Activated T-helper 1 cell treated with Interleukin-2 at 50 U/mL for 16 hours (primary cell): ENCODE measurements around the gene IQCH.

ENCODE experiments used
- DNase-seq: peaks from one replicate; pipeline ENCODE4 v3.0.0-alpha.2; 2020; ENCODE audit warnings: low read depth

IQCH gene

DNA sequence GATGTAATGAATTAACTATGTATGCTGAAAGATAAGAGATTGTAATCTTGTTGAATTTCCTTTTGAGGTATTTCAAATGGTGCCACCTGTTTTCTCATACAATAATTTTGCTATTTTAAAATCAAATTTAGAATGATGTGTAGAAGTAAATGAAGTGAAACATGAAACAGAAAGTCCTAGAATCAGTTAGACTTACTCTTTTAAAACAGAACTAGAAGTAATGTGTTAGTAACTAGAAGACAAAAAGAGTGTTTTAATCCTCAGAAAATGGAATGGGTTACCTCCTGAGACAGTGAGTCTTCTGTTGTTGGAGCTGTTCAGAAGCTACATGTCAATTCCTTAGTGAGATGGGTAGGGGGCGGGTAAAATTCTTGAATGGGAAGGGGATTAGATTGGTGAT lies 279.8 kb downstream of the IQCH start:
- no peak for DNase-seq

DNA sequence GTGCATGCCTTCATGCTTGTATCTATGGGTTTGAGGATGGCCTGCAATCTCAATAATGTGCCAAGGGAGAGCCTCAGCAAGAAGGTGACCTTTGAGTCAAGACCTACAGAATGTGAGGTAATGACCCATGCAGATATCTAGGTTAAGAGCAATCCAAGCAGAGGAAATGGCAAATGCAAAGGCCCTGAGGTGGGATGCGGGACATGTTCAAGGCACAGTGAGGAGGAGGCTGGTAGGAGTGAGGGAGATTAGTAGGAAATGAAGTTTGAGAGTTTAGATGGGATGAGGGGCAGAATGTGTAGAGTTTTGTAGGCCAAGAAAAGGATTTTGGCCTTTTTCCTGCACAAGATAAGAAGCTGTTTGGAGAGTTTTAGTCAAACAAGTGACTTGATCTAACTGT lies 283.2 kb downstream of the IQCH start:
- no peak for DNase-seq

DNA sequence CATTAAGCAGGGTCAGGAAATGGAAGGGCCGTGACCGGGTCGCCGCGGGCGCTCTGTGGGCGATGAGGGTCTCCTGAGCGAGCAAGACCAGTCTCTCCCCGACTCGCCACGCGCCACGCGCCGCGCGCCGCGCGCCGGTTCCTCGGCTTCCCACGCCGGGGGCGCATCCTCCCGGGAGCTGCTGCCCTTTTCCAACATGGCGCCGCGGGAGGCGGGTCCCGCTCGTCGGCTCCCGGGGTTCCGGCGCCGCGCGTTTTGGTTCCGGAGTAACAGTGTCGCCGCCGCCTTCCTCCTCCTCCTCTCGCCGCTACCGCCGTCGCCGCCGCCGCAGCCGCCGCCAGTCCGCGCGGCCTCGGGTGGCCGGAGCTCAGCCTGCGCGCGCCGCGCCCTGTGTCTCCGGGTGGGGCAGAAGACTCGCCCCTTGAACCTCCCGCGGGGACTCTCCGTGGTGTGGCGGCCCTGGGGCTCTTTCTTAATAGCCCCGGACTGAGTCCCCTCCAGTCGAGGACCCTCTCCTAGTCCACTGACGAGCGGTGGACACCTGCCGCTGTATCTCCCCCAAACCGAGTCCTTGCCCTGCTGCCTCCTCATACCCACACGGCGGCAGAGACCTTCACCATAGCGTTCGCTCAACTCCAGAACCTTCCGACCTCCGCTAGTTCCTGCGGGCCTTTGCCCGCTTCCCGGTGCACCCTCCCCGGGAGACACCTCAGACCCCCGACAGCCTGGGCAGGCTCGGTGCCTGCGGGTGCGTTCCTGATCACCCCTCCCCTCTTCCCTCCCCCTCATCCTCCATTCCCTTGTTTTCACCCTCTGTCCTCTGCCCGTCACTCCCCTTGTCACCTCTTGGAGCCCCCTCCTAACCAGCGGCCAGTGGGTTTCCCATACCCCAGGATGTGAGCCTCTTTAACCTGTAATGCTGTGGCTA lies 288.1 kb downstream of the IQCH start, which contains the start of gene MAP2K5:
Gene MAP2K5, plus strand, starts transcription at position 284 of the 928 bp plus-strand sequence. Its CDS starts 633 bp downstream, at position 917.
- DNase-seq, result peak; percentile 77

DNA sequence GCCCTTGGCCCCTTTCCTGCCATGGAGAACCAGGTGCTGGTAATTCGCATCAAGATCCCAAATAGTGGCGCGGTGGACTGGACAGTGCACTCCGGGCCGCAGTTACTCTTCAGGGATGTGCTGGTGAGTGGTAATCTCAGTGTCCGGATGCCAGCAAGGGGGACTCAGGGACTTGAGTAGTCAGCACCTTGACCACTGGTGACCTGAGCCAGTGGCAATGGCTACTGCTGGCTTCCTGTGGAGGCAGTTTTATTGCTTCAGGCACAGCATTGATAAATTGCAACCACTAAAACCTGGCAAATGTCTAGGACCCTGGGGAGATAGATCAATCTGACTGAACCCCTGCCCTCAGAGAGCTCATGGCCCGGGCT lies 288.7 kb downstream of the IQCH start:
- no peak for DNase-seq

DNA sequence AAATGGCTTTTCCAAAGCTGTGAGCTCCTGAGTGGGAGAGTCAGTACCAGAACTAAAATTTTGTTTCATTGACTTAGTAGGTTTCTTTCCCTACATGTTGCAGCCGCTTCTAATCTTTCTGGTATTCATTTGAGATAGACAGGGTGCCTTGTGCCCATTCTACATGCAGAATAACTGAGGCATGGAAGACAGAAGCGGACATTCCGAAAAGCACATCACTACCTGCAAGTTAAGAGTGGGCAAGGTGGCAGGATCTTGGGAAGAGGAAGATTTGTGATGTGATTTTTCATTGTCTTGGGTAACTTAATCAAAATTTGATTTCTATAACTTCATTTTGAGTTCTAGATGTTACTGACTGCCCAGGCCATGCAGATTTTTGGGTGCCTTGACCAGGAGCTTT lies 289.9 kb downstream of the IQCH start:
- no peak for DNase-seq

DNA sequence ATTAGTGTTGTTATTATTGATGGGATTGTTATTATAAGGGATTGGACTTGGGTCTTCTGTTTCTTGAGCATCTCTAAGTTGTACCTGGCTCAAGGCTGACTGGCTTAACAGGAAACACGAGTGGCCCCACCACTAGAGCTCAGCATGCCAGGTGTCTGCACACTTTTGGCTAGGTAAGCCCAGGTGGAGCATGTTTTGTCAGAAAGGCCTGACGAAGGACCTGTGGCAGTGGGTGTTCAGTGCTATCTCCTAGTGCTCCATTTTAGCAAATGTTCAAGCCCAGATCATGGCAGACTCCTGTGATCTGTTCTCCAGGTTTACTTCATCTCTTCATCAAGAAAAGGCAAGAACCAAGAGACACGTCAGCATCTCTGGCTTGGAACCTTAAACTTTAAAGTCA lies 291.3 kb downstream of the IQCH start:
- DNase-seq, result no peak

DNA sequence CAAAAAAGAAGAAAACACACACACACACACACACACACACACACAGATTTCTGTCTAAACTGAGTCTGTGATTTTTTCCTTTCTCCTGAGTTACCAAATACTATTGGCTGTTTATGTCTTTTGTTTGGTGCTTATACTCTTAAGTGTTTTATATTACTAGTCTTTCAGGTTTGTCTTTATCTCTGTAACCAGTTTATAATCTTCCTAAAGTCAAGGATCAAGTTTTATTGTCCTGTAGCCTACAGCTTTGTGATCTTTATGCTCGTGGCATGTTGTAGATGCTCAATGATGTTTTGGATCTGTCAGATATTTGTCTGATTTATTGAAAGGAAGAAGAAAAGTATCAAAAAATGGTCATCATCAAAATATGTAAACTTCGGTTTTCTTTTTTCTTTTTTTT lies 292.5 kb downstream of the IQCH start:
- no peak for DNase-seq

DNA sequence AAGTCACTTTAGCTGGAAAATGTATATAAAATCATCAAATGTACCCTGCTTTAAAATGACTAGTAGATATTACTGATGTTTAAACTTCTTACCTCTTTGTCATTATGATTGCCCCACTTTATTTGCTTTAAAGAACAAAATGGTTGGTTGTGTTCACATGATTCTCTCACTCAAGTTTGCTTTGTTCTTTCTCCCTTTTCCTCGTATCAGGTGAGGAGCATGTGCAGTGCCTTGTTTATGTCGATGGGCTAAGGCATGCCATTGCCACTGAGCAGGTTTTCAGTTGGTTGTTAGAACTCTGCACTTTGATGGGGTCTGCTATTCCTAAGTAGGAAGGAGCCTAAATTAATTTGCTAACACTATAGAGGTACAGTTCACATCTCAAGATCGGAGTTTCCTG lies 293.2 kb downstream of the IQCH start:
- no peak for DNase-seq

DNA sequence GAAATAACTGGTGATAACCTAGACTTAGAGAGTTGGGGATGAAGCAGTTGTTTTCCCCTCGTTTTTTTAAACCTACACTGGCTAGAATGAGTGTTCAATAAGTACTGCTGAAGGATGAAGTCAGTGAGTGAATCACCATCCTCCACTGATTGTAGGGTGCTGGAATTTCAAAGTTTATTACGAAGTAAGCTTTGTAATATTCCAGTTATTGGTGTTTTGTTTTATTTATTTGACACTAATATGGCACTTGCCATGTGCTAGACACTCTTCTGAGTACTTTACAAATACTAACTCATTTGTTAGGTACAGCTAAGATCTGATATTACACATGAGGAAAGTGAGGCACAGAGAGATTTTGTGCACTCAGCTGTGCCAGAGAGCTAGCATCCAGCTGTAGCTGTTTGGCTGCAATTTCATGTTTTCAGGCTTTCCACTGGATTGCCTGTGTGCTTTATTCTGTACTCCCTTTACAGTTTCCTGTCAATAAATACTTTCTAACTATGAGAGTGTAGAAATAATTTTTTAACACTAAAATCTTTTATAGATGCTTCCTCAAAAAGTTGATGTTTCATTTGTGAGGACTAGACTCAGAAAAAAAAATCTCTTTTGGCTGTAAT lies 293.8 kb downstream of the IQCH start:
- DNase-seq, result no peak

DNA sequence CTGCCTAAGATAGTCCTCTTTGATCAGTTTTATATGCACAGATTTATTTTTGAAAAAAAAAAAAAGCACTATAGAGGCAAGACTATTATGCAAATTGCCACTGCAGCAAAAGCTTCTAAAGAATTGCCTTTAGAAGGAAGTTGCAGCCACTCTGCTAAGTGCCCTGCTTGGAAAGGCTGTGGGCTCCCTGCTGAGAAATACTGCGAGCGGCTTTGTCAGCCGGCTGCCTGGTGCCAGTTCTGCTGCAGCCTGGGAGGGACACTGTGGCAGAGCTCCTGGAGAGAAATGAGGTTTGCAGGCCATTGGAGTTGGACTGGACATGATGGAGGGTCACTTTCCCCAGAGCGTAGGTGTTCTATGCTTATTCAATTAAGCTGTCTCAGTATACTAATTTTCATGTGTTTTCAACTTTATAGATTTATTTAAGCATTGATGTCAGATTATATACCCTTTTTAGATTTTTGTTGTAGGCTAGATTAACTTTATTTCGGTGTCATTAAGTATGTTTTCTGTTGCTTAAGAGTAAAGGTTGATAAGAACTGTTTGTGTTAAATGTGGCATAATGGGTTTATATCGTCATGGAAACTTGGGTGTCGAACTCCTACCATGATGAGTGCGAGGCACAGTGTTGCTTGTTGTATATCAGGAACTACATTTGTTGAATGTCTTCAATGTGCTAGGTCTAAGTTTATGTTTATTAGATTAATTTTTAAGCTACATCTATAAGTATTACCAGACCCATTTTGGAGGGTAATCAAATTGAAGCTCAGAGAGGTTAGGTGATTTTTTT lies 294.5 kb downstream of the IQCH start:
- DNase-seq, result no peak

DNA sequence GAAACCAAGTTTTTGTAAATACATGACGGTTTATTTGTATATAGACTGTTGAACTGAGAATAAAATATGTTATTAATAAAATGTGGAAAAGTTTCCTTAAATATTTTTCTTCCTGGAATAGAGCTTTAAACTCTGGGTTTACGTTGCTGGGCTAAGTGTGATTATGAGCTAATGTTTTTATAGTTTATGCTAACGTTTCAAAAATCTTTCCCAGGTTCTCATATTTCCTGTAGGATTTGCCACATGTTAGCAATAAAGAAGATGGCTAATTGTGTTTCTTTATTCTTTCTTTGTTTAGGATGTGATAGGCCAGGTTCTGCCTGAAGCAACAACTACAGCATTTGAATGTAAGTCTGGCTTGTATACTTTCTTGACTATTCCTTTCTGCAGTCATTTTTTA lies 295.1 kb downstream of the IQCH start:
- no peak for DNase-seq

DNA sequence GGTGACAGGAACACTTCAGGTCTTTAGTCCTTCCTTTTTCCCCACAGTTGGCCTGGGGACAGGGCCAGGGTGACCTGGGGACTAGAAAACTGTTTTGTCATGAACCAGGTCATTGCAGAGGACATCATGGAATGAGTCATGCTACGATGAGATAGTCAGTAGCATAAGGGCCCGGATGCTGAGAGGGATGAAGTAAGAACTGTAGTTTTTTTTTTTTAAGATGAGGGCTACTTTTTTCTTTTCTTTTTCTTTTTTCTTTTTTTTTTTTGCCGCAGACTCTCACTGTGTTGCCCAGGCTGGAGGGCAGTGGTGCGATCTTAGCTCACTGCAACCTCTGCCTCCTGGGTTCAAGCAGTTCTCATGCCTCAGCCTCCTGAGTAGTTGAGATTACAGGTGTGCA lies 295.9 kb downstream of the IQCH start:
- no peak for DNase-seq

DNA sequence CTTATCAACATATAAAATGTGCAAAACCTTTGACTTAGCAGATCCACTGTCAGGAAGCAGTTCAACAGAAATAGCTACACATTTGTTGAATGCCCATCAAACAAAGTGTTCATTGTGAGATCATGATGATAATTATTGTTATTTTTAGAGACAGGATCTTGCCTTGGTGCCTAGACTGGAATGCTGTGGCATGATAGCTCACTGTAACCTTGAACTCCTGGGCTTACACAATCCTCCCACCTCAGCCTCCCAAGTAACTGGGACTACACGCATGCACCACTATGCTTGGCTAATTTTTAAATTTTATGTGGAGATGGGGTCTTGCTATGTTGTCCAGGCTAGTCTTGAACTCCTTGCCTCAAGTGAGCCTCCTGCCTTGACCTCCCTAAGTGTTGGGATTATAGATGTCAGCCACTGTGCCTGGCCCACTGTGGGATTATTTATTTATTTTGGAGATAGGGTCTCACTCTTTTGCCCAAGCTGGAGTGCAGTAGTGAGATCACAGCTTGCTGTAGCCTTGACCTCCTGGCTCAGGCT lies 296.7 kb downstream of the IQCH start:
- DNase-seq, result no peak
